ENCODE measurements around the gene R3HCC1L.
A peak's percentile ranks its signal among the peaks of the same experiment; 100 is the strongest.

R3HCC1L gene

GRCh38 chr10:98134431-98135221 is at the start of gene R3HCC1L:
Gene R3HCC1L (plus strand): TSS chr10:98134657. CDS start chr10:98208115, 73,458 bp downstream.
- peak within 1 kb of the TSS; percentile 82 for H3K27ac Mint-ChIP-seq
- H3K9me3 Mint-ChIP-seq = peaks cover 7% of the 10 kb centered on the region
- peak within 1 kb of the TSS; percentile 90 for H3K4me3 Mint-ChIP-seq
- H3K36me3 Mint-ChIP-seq (ENCODE audit: low read depth) = peaks cover 7% of the 10 kb centered on the region
- peaks cover 37% of the 10 kb centered on the region for H3K4me1 Mint-ChIP-seq (ENCODE audit: low read depth)
- no peaks in the 10 kb centered on the region for H3K27me3 Mint-ChIP-seq (ENCODE audit: low read depth)

- H3K9me3 Mint-ChIP-seq = no peaks in the 10 kb centered on the region
- H3K27me3 Mint-ChIP-seq (ENCODE audit: low read depth) = peaks cover 4% of the 10 kb centered on the region
- H3K27ac Mint-ChIP-seq = no peak overlapping the region
- no peaks in the 10 kb centered on the region for H3K36me3 Mint-ChIP-seq (ENCODE audit: low read depth)
- H3K4me1 Mint-ChIP-seq (ENCODE audit: low read depth) = no peaks in the 10 kb centered on the region
- H3K4me3 Mint-ChIP-seq = no peak overlapping the region
These were observed 49.2 kb upstream of the R3HCC1L start for GRCh38 chr10:98085238-98085637.

- Mint-ChIP-seq H3K4me1 (ENCODE audit: low read depth) (no peaks in the 10 kb centered on the region), H3K27me3 (ENCODE audit: low read depth) (peaks cover 4% of the 10 kb centered on the region), H3K27ac (no peak overlapping the region), H3K36me3 (ENCODE audit: low read depth) (no peaks in the 10 kb centered on the region), H3K4me3 (no peak overlapping the region), H3K9me3 (no peaks in the 10 kb centered on the region)
These were observed 47.4 kb upstream of the R3HCC1L start for GRCh38 chr10:98086837-98087708.

GRCh38 chr10:98088186-98088971 is 46.1 kb upstream of the R3HCC1L start:
- Mint-ChIP-seq H3K4me1 (ENCODE audit: low read depth) (no peaks in the 10 kb centered on the region), H3K27ac (no peak overlapping the region), H3K27me3 (ENCODE audit: low read depth) (peaks cover 4% of the 10 kb centered on the region), H3K9me3 (no peaks in the 10 kb centered on the region), H3K4me3 (no peak overlapping the region), H3K36me3 (ENCODE audit: low read depth) (no peaks in the 10 kb centered on the region)

GRCh38 chr10:98090822-98091221 is 43.6 kb upstream of the R3HCC1L start:
- Mint-ChIP-seq H3K4me3 (no peak overlapping the region), H3K27ac (no peak overlapping the region), H3K27me3 (ENCODE audit: low read depth) (no peaks in the 10 kb centered on the region), H3K4me1 (ENCODE audit: low read depth) (no peaks in the 10 kb centered on the region), H3K9me3 (no peaks in the 10 kb centered on the region), H3K36me3 (ENCODE audit: low read depth) (no peaks in the 10 kb centered on the region)

GRCh38 chr10:98096316-98096715 is 38.1 kb upstream of the R3HCC1L start:
- H3K9me3 Mint-ChIP-seq = no peaks in the 10 kb centered on the region
- no peaks in the 10 kb centered on the region for H3K27me3 Mint-ChIP-seq (ENCODE audit: low read depth)

GRCh38 chr10:98096731-98097130 is 37.7 kb upstream of the R3HCC1L start:
- no peaks in the 10 kb centered on the region for H3K36me3 Mint-ChIP-seq (ENCODE audit: low read depth)
- no peak overlapping the region for H3K4me3 Mint-ChIP-seq
- H3K27me3 Mint-ChIP-seq (ENCODE audit: low read depth) = no peaks in the 10 kb centered on the region
- no peaks in the 10 kb centered on the region for H3K9me3 Mint-ChIP-seq
- no peak overlapping the region for H3K27ac Mint-ChIP-seq
- H3K4me1 Mint-ChIP-seq (ENCODE audit: low read depth) = no peaks in the 10 kb centered on the region

More at GRCh38 chr10:98096316-98096715, 38.1 kb upstream of the R3HCC1L start:
- Mint-ChIP-seq H3K4me1 (ENCODE audit: low read depth) (no peaks in the 10 kb centered on the region), H3K27ac (no peak overlapping the region), H3K4me3 (no peak overlapping the region), H3K36me3 (ENCODE audit: low read depth) (no peaks in the 10 kb centered on the region)

GRCh38 chr10:98097175-98097574 is 37.3 kb upstream of the R3HCC1L start:
- Mint-ChIP-seq H3K9me3 (no peaks in the 10 kb centered on the region), H3K4me1 (ENCODE audit: low read depth) (no peaks in the 10 kb centered on the region), H3K36me3 (ENCODE audit: low read depth) (no peaks in the 10 kb centered on the region), H3K27ac (no peak overlapping the region), H3K27me3 (ENCODE audit: low read depth) (no peaks in the 10 kb centered on the region), H3K4me3 (no peak overlapping the region)

GRCh38 chr10:98097616-98098015 is 36.8 kb upstream of the R3HCC1L start:
- Mint-ChIP-seq H3K4me1 (ENCODE audit: low read depth) (no peaks in the 10 kb centered on the region), H3K9me3 (no peaks in the 10 kb centered on the region), H3K4me3 (no peak overlapping the region), H3K27me3 (ENCODE audit: low read depth) (no peaks in the 10 kb centered on the region), H3K27ac (no peak overlapping the region), H3K36me3 (ENCODE audit: low read depth) (no peaks in the 10 kb centered on the region)

GRCh38 chr10:98098247-98098646 is 36.2 kb upstream of the R3HCC1L start:
- Mint-ChIP-seq H3K4me1 (ENCODE audit: low read depth) (no peaks in the 10 kb centered on the region), H3K27me3 (ENCODE audit: low read depth) (no peaks in the 10 kb centered on the region), H3K9me3 (no peaks in the 10 kb centered on the region), H3K4me3 (no peak overlapping the region), H3K27ac (no peak overlapping the region), H3K36me3 (ENCODE audit: low read depth) (no peaks in the 10 kb centered on the region)

- Mint-ChIP-seq H3K27ac (no peak overlapping the region), H3K27me3 (ENCODE audit: low read depth) (peaks cover 5% of the 10 kb centered on the region), H3K4me3 (no peak overlapping the region), H3K9me3 (no peaks in the 10 kb centered on the region), H3K36me3 (ENCODE audit: low read depth) (no peaks in the 10 kb centered on the region), H3K4me1 (ENCODE audit: low read depth) (no peaks in the 10 kb centered on the region)
These were observed 34.0 kb upstream of the R3HCC1L start for GRCh38 chr10:98100476-98100875.

GRCh38 chr10:98101366-98101765 is 33.1 kb upstream of the R3HCC1L start:
- Mint-ChIP-seq H3K4me3 (no peak overlapping the region), H3K4me1 (ENCODE audit: low read depth) (no peaks in the 10 kb centered on the region), H3K36me3 (ENCODE audit: low read depth) (no peaks in the 10 kb centered on the region), H3K9me3 (no peaks in the 10 kb centered on the region), H3K27me3 (ENCODE audit: low read depth) (peaks cover 5% of the 10 kb centered on the region), H3K27ac (no peak overlapping the region)

GRCh38 chr10:98104125-98104524 is 30.3 kb upstream of the R3HCC1L start:
- no peaks in the 10 kb centered on the region for H3K4me1 Mint-ChIP-seq (ENCODE audit: low read depth)
- no peaks in the 10 kb centered on the region for H3K36me3 Mint-ChIP-seq (ENCODE audit: low read depth)
- H3K9me3 Mint-ChIP-seq = no peaks in the 10 kb centered on the region
- H3K27ac Mint-ChIP-seq = no peak overlapping the region
- H3K4me3 Mint-ChIP-seq = no peak overlapping the region
- H3K27me3 Mint-ChIP-seq (ENCODE audit: low read depth) = peaks cover 5% of the 10 kb centered on the region

GRCh38 chr10:98106531-98106930 is 27.9 kb upstream of the R3HCC1L start:
- Mint-ChIP-seq H3K4me3 (no peak overlapping the region), H3K4me1 (ENCODE audit: low read depth) (no peaks in the 10 kb centered on the region), H3K27ac (no peak overlapping the region), H3K27me3 (ENCODE audit: low read depth) (peaks cover 8% of the 10 kb centered on the region), H3K9me3 (no peaks in the 10 kb centered on the region), H3K36me3 (ENCODE audit: low read depth) (no peaks in the 10 kb centered on the region)
